Daoy (cell line): Measurements from ENCODE around the gene PTMA. TPM values are rescaled to one million over a fixed set of nuclear protein-coding genes. Genes with fewer than 3 reads are reported as not detected.
A peak's percentile ranks its signal among the peaks of the same experiment; 100 is the strongest.
"Not testable (repeated sequence)": the region's sequence is repeated elsewhere in the genome, so short reads cannot be mapped to it uniquely, and the experiment has no call there.

Experiments used
- DNase-seq: peaks from one replicate; pipeline ENCODE4 v3.0.0-alpha.2; 2015; ENCODE audit warnings: low read depth
- total RNA-seq: library from RNA; depleted of rRNA; stranded (reverse); fragments of >200 nt; shearing (Covaris generic); gene quantifications from 2 replicates; pipeline ENCODE4 v1.2.3, GENCODE V29; 2014

Gene PTMA
- total RNA-seq, 1 experiment from 2014 or later = 969 TPM

DNA sequence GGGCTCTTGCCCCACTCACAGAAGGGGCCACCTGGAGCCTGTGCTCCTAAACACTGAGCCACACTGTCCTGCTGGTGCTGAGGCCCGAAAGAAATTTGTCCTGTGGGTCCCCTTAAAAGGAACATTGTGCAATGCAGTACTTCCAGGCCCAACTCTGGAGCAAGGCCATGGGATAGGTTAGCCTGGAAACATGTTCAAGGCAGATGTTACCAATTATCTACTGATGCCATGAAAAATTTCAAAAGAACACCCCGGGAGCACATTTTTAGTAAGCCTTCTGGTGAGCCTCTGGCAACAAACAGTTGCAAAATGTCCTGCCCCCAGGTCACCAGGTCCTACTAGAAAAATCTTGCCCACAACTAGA lies 12.3 kb upstream of the PTMA start:
- DNase-seq = no peak

DNA sequence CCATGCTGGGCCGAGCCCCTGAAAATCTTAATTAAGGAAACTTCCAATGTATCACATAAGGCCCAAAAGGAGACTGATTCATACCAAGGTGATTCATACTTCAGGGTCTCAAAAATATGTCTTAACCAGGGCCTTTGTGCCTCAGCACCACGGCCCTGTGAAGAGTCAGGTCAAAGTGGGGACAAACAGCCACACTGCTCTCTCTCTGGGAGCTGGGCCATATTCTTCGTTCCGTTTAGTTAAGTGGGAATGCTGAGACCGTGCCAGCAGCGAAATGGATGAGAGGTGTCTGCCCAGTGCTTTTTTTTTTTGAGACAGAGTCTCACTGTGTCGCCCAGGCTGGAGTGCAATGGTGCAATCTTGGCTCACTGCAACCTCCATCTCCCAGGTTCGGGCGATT lies 9.3 kb upstream of the PTMA start:
- no peak for DNase-seq

DNA sequence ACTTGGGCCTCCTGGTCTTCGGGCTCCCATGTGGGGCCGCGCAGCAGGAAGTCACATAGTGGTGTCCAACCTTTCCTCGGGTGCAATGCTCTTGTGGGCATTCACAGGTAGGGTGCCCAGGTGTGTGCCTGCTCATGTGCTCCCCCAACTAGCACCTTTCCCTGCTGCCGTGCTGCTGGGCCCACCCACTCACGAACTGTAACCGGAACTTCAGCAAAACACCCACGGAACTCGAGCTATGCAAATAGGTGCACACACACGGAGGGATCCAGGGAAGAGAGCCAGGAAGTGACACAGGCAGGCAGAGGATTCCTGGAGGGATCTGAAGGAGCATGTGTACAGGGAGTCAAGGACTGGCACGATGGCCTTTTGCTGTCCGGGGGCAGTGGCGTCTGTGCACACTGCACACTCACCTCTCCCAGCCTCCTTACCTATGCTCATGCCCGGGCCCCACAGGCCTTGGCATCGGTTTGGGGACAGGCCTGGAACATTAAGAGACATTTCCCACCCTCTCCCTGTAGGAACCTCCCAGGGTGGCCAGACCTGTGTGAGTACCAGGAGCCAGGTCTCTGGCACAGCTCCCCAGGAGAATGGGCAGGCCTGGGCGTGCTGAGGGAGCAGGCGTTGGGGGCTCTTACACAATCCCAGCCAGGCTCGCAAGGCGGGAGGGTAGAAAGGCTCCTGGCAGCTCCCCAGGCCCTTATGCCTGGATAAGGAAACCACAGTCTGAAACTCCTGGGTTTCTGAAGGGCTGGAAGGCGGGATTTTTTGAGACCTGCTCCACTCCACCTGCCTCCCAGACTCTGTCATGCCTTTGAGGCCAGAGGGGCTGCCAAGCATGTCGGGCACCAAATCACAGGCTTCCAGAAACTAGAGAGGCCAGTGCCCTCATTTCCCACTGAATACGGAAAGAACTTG lies 6.6 kb upstream of the PTMA start:
- peak; percentile 61 for DNase-seq

DNA sequence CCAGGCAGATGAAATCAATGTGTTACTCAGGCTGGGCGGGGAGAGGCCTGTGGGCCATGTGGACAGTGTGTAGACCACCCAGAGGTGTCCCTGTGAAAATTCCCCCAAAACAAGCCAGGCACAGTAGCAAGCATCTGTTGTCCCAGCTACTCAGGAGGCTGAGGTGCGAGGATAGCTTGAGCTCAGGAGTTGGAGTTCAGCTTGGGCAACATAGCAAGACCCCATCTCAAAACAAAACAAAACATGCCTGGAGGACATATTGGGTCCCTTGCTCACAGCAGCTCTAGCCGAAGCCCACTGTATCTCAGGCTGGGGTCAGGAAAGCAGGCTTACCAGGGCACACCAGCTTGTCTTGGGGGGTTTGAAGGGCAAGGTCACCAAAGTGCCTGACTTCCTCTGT lies 4.3 kb upstream of the PTMA start:
- DNase-seq = no peak

DNA sequence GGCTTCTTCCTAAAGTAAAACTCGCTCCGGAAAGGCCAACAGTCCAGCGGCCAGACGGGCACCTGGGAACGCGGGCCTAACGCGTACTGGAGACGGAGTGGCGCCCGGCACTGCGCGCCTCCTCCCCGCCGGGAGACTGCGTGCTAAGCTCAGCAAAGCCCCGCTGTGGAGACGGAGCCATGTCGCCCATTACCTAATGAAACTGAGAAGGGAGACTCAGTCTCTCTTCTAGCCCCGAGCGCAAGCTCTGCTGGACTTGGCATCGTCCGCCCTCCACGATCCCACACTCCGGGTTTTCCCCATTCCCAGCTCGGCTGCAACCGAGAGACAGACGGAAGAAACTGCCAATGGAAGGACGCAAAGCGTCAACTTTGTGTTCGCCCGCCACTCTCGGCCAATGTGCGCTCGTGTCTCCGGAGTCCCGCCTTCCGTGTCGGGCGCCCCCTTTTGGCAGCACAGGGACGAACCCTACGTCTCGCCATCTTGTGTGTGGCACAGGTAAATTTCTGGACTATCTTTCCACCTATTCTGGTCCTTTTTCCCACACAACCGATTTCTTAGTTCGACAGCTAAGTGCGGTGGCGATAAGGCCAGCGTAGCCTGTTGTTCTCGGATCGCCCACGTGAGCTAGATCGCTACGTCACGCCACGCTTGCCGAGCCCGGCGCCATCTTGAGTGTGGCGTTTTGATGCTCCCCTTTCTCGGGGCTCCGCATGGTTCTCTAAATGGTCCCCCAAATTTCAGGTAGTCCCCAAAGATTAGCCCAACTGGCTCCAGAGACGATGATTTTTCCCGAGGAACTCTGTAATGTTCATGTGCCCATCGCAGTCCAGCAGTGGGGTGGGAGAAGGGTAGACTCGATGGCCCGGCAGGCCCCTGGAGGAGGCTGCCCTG lies 1.3 kb upstream of the PTMA start:
- peak; percentile 97 for DNase-seq

DNA sequence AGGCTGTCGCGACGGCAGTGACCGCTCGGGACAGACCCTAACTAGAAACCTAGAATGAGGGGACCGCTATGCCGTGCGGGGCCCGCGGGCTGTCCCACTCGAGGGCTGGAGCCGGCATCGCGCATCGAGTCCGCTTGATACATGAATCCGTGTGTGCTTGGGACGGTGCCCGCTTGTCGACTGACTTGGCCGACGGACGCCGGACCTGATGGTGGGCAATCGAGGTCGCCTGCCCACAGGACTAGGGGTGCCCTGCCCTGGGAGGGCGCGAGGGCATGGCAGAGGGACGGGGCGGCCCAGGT lies 749 bp upstream of the PTMA start:
- peak; percentile 35 for DNase-seq

DNA sequence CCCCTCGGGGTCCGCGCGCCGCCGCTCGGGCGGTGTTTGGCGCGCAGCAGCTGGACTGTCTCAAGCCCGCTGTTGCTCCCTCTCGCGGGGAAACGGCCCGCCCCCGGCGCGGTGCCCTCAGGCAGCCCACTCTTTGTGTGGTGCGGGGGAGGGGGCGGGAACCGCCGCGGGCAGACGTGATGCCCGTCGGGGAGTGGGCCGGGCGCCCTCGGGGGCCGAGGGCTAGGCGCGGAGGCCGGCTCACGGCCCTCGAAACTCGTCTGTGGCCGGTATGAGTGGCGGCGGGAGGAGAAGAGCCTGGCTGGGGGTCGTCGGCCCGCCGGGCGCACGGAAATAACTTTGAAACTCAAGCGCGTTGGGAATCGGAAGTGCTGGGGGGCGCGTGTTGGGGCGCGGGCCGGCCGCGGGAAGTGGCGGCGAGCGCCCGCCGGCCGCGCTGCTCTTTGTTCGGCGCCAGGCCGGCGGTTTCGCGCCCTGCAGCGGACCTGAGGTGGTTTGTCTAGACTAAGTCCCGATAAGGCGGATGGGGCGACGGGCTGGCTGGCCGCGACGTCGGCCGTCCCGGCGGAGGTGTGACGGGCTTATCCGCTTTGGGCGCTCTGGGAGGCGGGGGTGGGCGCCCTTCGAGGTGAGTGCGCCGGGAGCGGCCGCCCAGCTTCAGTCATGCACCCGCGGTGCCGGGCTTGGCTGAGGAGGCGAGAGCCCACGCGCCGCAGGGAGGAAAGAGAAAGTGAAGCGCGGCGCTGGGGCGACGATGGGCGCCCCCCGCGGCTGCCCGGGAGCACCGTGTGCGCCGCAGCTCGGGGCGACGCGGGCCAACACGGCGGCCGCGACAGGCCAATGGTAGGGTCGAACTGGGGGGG lies 679 bp downstream of the PTMA start:
- peak; percentile 48 for DNase-seq

DNA sequence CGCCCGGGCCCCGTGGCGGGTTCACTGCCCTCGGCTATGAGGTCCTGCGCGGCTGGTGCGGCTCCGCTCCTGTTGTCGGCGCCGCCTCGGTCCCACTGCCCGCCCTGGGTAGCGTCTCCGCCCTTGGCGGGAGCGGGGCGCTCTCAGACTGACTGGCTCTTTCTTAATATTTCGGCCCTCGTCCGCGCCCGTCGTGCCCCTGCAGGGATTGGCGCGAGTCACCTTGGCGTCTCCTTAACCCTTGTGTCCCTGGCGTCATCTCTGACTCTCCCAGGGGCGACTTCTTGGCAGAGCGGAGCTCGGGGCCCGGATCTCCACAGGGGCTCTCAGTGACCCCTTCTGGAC lies 1.3 kb downstream of the PTMA start:
- DNase-seq = peak; percentile 37

DNA sequence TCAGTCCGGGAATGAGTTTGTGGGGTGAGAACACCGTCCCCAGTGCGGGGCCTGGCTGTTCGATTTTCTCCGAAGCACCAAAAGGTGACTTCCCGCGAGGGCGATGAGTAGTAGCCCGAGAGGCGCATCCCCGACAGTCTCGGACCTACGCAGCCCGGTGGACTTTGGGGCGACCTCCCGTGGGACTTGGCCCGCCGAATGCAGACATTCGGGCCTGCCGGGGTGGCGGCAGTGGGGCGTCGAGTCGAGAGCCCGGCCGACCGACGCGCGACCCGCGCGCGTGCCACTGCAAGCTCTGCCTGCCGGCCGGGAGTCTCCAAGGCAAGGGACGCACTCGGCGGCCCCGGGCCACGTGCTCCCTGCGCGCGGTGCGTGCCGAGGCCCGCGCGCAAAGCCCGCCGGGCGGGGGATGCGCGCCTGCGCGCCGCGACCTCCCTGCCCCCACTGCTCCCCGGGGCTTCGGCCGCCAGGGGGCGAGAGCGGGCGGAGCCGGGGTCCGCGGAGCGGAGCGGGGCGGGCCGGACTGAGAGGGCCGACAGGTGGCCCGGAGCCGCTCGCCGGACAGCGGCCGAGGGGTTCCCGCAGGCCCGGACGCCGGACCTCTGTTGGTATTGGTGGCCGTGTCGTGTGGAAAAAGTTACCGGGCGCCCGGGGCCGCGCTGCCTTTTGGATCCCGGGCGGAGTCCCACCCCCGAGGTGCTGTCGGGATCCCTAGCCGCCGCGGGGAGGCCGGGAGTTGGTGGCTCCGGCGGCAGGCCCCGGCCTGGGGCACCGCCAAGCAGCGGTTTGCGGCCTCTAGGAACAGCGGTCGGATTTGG lies 1.9 kb downstream of the PTMA start:
- peak; percentile 89 for DNase-seq

DNA sequence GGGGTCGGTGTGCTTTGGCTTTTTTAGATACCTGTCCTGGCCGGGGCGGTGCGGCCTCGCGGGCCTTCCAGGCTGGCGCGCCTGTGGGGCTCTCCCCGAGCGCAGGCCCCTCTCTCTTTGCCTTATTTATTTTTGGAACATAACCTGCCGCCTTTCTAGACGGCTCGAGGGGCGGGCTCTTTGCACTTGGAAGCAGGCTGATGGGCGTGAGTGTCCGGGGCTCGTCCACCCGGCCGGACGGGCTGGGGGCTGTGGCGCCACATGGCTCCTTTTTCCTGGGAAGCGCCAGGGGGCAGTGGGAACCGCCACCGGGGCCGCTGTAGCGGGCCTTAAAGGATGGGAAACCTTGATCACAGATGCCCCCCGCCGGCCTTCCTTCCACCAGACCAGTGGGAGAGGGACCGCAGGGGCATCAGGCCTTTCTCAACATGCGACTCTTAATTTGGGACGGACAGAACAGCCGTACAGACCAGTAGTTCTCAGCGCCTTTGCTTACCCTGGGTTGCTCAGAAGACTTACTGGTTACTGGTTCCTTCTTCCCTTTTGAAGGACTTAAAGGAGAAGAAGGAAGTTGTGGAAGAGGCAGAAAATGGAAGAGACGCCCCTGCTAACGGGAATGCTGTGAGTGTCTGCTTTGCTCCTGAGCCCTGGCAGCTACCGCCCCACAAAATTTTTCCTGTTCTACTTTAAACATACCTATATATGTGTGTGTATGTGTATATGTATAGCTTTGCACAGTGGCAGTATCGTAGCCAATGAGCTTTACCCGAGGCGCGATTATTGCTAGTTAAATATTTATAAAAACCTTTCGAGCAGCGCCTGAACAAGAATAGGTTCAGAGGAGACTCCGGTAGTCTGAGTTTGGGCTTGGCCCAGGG lies 2.7 kb downstream of the PTMA start:
- no peak for DNase-seq

DNA sequence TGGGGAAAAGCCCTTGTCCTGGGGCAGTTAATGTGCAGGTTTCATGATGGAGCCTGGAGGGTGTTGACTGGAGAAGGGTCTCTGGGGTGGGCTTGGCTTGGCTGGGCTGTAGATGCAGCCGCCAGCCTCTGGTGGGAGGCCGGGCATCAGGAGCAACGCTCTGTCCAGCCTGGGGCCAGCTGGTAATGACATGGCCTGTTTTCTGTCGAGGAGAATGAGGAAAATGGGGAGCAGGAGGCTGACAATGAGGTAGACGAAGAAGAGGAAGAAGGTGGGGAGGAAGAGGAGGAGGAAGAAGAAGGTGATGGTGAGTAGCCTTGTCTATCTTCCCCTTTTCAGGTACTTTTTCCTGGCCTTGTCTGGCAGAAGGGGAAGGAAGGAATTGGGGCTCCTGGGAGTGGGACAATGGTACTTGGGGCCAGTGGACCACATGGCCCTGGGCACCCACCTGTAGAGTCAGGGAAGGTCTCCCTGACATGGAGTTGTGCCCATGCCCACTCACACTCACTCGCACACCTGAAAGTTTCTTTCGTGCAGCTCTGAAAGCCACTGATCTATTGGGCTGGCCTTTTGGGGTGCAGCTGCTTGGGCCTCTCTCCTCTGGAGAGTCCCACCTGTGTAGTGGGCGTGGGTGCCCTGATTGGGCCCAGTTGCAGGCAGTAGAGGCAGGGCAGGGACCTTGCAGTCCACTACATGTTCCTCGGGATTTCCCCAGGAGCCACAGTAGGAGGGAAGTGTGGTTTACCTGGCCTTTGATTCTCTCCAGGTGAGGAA lies 3.5 kb downstream of the PTMA start:
- DNase-seq = no peak

DNA sequence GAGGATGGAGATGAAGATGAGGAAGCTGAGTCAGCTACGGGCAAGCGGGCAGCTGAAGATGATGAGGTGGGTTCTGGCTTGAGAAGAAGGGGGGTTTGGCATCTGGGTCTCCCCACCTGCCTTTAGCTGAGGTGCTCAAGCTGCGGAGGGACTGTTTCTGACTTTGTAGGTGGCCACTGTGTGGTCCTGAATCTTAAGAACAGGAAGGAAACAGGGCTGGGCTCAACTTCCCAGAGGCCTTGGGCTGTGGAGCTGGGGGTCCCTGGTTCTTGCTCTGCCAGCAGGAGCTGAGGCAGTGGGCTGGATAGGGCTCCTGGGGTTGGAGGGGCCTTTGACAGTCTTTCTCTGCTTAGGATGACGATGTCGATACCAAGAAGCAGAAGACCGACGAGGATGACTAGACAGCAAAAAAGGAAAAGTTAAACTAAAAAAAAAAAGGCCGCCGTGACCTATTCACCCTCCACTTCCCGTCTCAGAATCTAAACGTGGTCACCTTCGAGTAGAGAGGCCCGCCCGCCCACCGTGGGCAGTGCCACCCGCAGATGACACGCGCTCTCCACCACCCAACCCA lies 4.2 kb downstream of the PTMA start:
- DNase-seq = not testable (repeated sequence)

DNA sequence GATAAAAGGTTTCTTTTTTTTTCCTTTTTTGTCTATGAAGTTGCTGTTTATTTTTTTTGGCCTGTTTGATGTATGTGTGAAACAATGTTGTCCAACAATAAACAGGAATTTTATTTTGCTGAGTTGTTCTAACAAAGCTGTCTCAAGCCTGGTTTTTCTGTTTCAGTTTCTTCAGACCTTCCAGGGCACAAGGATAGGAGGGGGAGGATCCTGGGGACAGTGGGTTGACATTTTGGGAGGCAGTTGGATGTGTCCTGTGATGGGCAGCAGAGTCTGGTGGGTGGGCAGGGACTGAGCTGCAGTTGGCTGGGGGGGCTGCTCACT lies 5.0 kb downstream of the PTMA start:
- DNase-seq = not testable (repeated sequence)

DNA sequence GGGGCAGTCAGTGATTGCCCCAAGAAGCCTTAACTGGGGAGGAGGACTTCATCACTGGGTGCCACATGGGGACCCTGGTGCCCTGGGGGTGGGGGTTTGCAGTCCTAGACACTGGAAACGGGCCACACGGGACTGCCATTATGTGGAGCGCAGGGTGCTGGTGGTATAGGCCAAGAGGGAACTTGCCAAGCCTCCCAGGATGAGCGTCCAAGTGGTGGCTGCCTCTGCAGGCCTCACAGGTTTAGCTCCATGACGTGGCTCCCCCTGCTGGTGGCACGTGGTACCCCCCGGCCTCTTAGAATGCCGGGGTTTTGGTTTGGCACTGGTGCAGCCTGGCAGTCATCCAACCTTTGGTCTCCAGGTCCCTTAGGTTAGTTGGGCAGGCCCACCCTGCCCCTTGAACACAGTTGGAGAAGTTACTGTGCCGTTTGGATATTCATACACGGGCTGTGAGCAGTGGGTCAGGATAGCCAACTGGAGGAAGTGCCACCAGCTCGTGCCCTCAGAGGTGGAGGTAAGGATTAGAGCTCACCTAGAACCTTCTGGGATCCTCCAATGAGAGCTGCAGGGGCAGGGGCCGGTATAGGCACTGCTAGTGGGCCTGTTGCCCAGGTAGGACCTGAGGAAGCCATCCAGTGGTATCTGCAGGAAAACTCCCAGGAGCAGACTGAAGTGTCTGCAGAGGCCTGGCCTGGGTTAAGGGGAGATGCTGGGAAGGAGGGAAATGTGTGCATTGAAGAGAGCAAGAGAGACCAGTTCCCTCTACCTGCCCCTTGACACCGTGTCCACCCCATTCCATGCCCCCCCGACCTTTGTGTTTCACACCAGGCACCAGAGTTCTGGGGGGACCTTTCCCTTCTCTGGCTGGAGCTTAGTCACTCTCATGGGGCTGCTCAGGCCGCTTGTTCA lies 5.7 kb downstream of the PTMA start:
- peak; percentile 90 for DNase-seq

DNA sequence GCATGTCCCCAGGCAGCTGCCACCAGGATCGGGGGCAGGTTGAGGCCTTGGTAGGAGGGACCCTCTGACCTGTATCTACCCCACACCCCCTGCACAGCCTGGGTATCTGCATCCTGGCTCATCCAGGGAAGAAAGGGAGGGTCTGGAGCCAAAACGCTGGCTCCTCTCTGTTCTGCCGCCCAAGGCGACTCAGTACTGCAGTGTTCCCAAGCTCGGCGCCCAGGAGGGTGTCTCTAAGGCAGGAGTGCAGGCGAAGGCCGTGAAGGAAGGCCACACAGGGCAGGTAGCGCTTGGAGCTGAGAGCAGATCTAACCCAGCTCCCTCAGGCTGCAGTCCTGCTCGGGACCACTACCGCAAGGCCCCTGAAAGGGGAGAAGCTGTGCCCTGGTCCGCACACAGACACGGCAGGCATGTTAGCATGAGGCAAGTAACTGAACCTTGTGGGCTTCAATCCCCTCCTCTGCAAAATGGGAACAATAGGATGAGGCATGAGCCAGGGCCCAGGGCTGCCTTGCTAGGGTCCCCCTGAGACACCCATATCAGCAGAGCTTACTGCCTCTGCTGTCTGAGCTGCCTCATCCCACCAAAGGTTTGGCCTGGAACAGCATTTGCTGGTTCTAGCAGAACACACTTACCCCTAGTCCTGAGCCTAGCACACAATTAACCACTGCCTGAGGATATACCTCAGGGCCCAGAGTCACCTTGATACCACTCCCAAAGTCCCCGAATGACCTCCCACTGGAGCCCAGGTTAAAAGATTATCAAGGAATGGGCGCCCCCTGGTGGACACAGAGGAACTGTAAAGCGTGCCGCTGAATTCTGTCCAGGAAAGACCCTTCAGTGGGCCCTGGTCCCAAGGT lies 6.5 kb downstream of the PTMA start:
- peak; percentile 52 for DNase-seq

DNA sequence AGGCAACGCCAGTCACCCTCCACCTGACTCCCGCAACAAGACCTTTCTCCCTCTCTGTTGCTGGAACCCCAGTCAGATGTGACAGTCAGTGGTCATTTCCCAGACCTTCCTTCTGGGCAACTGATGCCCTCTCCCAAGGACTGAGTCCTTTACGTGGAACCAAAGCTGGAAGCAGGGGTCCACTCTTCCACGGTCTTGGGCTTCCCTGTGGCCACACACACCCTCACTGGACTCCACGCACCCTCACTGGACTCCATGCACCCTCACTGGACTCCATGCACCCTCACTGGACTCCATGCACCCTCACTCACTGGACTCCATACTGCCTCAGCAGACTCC lies 7.1 kb downstream of the PTMA start:
- DNase-seq = no peak

DNA sequence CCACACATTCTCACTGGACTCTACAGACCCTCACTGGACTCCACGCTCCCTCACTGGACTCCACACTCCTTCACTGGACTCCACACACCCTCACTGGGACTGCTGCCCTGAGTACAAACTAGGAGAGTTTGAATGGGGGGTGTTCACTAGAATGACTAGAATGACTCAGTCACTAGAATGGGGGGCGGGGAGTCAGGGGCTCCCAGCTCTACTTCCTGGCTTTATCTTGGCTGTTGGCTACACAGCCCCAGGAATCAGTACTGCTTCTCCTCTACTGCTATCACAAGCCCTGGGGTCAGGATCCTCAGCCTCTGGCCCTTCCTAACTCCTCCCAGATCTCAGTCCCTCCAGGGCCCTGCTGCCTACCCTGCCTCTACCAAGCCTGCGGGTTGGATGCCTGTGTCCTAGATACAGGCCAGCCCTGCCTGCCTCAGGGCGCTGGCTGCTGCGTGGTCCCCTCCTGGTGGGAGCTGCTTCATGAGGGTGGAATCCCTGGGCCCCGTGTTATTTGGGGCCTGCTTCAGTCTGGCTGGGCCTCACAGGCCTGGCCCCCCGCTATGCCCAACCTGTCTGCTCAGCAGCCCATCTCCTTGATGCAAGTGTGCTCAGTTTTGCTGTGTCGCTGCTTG lies 7.8 kb downstream of the PTMA start:
- peak; percentile 28 for DNase-seq
